HG02642 (cell line): Measurements from ENCODE around the gene SPTBN1.
A peak's percentile ranks its signal among the peaks of the same experiment; 100 is the strongest.
"Not testable (repeated sequence)": the region's sequence is repeated elsewhere in the genome, so short reads cannot be mapped to it uniquely, and the experiment has no call there.

Experiments
- ATAC-seq: cut with Tn5 transposase; IDR thresholded peaks from one replicate; pipeline ENCODE4 v1.9.1; 2021; ENCODE audit warnings: mild to moderate bottlenecking; ENCODE audit not compliant: unreplicated experiment, poor library complexity

Gene SPTBN1

GRCh38 chr2:54466870-54467269 is 10.7 kb downstream of the SPTBN1 start:
- no peak for ATAC-seq

DNA sequence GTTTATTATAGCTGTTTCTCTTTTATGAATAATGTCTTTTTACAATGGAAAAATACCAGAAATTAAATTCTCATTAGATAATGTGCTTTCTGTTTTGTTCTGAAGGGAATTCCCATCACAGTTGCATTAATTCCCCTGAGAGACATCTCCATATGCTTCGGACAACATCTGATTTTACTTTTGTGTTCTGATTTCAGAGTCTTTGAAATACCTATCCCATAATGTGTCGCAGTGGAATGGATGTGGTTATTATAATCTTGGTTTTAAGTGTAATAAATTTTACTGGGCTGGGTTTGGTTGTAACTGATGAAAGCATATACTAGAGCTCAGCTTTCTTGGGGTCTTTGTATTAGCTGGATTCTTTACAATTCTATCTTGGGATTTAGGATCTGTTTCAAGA is 12.5 kb downstream of the SPTBN1 start:
- no peak for ATAC-seq

DNA sequence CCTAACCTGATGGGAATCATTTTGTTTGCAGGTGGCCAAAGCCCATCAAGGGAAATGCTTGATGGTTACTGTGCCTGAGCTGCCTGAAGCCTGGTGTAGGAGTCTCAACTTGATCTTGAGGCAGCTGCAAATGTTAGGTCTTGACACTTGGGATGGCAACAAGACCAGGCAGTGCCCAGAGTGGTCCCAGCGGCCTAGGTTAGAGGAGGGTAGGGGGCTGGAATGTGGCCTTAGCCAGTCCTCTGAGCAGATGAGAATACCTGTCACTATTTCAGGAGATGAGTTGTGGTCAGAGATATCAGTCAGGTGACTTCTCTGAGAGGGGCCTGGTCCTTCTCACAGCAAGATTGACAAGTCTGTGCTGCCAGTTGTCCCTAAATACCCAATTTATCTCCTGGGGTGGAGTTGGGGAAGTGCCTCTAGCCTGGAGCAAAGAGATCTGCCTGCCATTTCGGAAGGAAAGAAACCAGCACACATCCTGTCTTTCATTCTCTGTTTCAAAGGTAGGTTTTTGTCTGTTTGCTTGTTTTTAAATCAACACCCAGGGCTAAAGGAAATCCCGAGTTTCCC is 13.4 kb downstream of the SPTBN1 start:
- no peak for ATAC-seq

- no peak for ATAC-seq
Observed at GRCh38 chr2:54470266-54470938, 14.3 kb downstream of the SPTBN1 start.

- peak; percentile 73 for ATAC-seq
Observed at GRCh38 chr2:54471221-54471711, 15.1 kb downstream of the SPTBN1 start.

GRCh38 chr2:54473851-54474250 is 17.7 kb downstream of the SPTBN1 start:
- no peak for ATAC-seq

DNA sequence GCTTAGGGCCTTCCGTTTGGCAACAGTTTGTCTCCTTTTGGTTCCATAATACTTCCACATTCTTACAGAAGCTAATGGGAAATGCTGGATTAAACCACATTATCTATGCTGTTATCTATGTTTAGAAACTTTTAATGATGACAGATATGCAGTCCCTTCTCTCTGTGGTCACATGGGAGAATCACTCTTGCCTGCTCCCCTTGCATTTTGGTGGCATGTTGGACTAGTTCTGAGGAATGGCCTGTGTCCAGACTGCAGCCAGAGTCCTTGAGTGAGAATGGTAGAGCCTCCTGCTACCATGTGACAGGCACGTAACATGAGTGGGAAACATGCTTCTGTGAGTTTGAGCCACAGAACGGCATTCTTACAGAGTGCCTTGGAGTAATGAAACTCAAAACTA is 19.2 kb downstream of the SPTBN1 start:
- ATAC-seq, result no peak

GRCh38 chr2:54475919-54476318 is 19.8 kb downstream of the SPTBN1 start:
- no peak for ATAC-seq

- no peak for ATAC-seq
Observed at GRCh38 chr2:54476852-54477251, 20.7 kb downstream of the SPTBN1 start.

DNA sequence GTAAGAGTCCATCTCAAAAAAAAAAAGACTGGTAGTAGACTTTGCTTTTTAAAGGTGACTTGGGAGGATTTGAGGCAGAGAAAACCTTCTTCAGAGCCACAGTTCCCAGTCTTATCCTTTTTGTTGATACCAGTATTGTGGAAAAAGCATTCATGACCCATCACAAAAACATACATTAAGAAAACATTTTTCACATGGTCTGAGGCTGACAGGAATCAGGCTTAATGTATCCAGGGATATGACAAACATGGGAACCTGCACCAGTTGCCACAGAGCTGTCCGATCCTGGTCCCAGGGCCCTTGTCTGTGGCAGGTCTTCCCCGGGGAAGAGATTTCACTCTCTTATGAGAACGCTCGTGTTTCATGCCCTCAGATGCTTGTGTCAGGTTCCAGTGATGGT is 21.8 kb downstream of the SPTBN1 start:
- ATAC-seq, result no peak

- ATAC-seq, result no peak
Observed at GRCh38 chr2:54478899-54479298, 22.8 kb downstream of the SPTBN1 start.

DNA sequence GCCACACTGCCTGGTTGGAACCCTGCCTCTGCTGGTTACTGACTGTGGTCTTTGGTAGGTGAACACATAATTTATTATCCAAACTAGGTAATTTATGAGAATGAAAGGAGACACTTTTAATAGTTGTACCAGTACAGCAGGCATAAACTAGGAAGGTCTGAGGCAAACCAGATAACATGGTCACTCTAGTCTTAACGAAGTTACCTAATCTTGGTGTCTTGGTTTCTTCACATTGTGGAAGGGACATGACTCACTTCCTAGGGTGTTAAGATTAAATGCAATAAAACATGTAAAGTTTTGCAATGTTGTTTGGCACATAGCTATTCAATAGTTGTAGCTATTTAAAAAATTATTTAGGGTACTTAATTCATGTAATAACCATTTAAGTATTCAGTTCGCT is 23.3 kb downstream of the SPTBN1 start:
- no peak for ATAC-seq

GRCh38 chr2:54480025-54480424 is 23.9 kb downstream of the SPTBN1 start:
- ATAC-seq, result peak; percentile 74

DNA sequence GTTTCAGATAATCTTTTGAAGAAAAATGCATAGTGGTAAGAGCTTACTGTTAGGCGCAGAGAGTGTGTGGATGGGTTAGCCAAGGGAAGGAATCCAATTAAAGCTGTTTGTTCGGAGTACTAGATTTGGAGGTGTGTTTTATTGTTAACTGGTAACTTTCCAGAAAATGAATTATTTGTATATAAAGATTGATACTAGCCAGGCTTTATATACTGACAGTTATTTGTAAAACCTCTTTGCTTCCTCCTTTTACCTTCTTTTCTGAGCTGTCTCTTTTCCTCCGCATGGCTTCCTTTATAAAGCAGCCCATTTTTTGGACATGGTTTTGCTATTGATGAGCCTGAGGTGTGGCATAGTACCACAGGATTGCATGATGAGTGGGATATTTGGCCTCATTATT is 25.6 kb downstream of the SPTBN1 start:
- no peak for ATAC-seq

GRCh38 chr2:54482715-54483114 is 26.6 kb downstream of the SPTBN1 start:
- no peak for ATAC-seq

GRCh38 chr2:54483426-54483825 is 27.3 kb downstream of the SPTBN1 start:
- ATAC-seq, result no peak

- not testable (repeated sequence) for ATAC-seq
Observed at GRCh38 chr2:54485756-54486155, 29.6 kb downstream of the SPTBN1 start.

DNA sequence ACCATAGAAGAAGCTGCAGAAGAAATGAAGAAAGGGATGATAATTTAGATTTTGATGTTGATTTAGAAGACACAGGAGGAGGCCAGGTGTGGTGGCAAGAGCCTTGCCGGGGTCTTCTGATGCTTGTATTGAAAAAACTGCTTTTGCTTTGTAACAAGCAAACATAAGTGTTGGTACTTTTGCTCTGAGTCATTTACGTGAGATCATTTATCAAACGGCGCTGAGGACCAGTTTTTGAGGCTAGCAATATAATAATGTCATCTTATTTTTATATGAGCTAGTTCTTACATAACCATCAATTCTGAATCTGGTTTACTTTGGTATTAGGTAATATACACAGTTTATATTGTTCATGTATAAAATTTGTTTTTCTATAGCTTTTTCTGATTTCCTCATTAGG is 30.6 kb downstream of the SPTBN1 start:
- ATAC-seq, result no peak

DNA sequence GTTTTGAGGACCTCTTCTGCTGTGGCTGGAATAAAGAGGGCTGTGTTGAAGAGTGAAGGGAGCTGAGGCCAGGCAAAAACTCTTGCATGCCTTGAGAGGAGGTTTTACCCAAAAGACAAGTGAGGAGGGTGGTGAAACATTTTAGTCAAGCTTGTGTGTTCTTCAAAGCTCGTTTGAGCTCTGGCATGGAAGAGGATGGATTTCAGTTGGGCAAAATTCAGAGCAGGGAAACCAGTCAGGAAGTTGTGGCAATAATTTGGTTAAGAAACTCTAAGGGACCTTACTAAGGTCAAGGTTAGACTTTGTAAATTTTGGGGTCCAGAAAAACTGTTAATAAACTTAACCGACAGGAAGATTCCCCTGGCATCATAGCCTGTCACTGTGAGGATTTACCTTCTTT is 34.7 kb downstream of the SPTBN1 start:
- ATAC-seq, result no peak

GRCh38 chr2:54492335-54492734 is 36.2 kb downstream of the SPTBN1 start:
- ATAC-seq, result no peak

- ATAC-seq, result no peak
Observed at GRCh38 chr2:54494087-54494486, 38.0 kb downstream of the SPTBN1 start.

GRCh38 chr2:54496920-54497319 is 40.8 kb downstream of the SPTBN1 start:
- no peak for ATAC-seq
